GM19372 (cell line): ENCODE results near the gene HTT.
"Not testable (repeated sequence)": the region's sequence is repeated elsewhere in the genome, so short reads cannot be mapped to it uniquely, and the experiment has no call there.

Source experiments
- ATAC-seq: cut with Tn5 transposase; IDR thresholded peaks from one replicate; pipeline ENCODE4 v1.9.1; 2021; ENCODE audit warnings: mild to moderate bottlenecking, low read depth, moderate library complexity; ENCODE audit not compliant: unreplicated experiment

HTT gene

GRCh38 chr4:3158841-3159240, 84.4 kb downstream of the HTT start:
- ATAC-seq = no peak

- no peak for ATAC-seq
Measured at GRCh38 chr4:3160438-3160837, 86.0 kb downstream of the HTT start.

GRCh38 chr4:3161044-3161443, 86.6 kb downstream of the HTT start:
- ATAC-seq = not testable (repeated sequence)

GRCh38 chr4:3166434-3166833, 92.0 kb downstream of the HTT start:
- not testable (repeated sequence) for ATAC-seq

- ATAC-seq = no peak
Measured at GRCh38 chr4:3168029-3168428, 93.5 kb downstream of the HTT start.

GRCh38 chr4:3174371-3175338, 100.2 kb downstream of the HTT start:
- ATAC-seq = no peak

- no peak for ATAC-seq
Measured at GRCh38 chr4:3176367-3177229, 102.1 kb downstream of the HTT start.

GRCh38 chr4:3177426-3177825, 102.9 kb downstream of the HTT start:
- ATAC-seq = no peak

- ATAC-seq = no peak
Measured at GRCh38 chr4:3177905-3178304, 103.4 kb downstream of the HTT start.

- no peak for ATAC-seq
Measured at GRCh38 chr4:3178351-3178750, 103.9 kb downstream of the HTT start.

GRCh38 chr4:3179126-3179706, 104.7 kb downstream of the HTT start:
- no peak for ATAC-seq

GRCh38 chr4:3183008-3183407, 108.5 kb downstream of the HTT start:
- no peak for ATAC-seq

GRCh38 chr4:3184725-3185124, 110.2 kb downstream of the HTT start:
- no peak for ATAC-seq

GRCh38 chr4:3186609-3187008, 112.1 kb downstream of the HTT start:
- ATAC-seq = no peak

GRCh38 chr4:3188118-3188517, 113.6 kb downstream of the HTT start:
- ATAC-seq = no peak

GRCh38 chr4:3189459-3189858, 115.0 kb downstream of the HTT start:
- ATAC-seq = no peak

GRCh38 chr4:3190549-3190948, 116.1 kb downstream of the HTT start:
- ATAC-seq = no peak

- no peak for ATAC-seq
Measured at GRCh38 chr4:3192188-3192587, 117.7 kb downstream of the HTT start.

GRCh38 chr4:3192827-3193226, 118.3 kb downstream of the HTT start:
- ATAC-seq = no peak

GRCh38 chr4:3193531-3194203, 119.2 kb downstream of the HTT start:
- ATAC-seq = no peak
